ENCODE data around the gene SUMF1.

The SUMF1 gene

GRCh38 chr3:4410606-4411005, 56.5 kb downstream of the SUMF1 start:
- no peaks in the 10 kb centered on the region for H3K9me3 ChIP-seq (ENCODE audit: insufficient read depth, low read depth, low read length)
- H3K4me3 ChIP-seq (ENCODE audit: low read length), result no peak overlapping the region
- no peaks in the 10 kb centered on the region for H3K4me1 ChIP-seq (ENCODE audit: insufficient read depth, low read length)
- no peak overlapping the region for H3K27ac ChIP-seq (ENCODE audit: low read depth, low read length)
- H3K36me3 ChIP-seq (ENCODE audit: insufficient read depth, low read length), result peaks cover 16% of the 10 kb centered on the region
- no peaks in the 10 kb centered on the region for H3K27me3 ChIP-seq (ENCODE audit: insufficient read depth, low read length)
- WGBS, result 97% methylated on average over 4 of the region's 4 CpGs
- H3K9ac ChIP-seq (ENCODE audit: low read depth, low read length), result no peak overlapping the region

GRCh38 chr3:4409971-4410573, 57.0 kb downstream of the SUMF1 start:
- Histone ChIP-seq H3K4me1 (ENCODE audit: insufficient read depth, low read length) (no peaks in the 10 kb centered on the region), H3K27me3 (ENCODE audit: insufficient read depth, low read length) (no peaks in the 10 kb centered on the region), H3K9me3 (ENCODE audit: insufficient read depth, low read depth, low read length) (no peaks in the 10 kb centered on the region), H3K27ac (ENCODE audit: low read depth, low read length) (no peak overlapping the region), H3K9ac (ENCODE audit: low read depth, low read length) (no peak overlapping the region), H3K36me3 (ENCODE audit: insufficient read depth, low read length) (peaks cover 16% of the 10 kb centered on the region), H3K4me3 (ENCODE audit: low read length) (no peak overlapping the region)
- 92% methylated on average over 1 of the region's 1 CpG for WGBS

GRCh38 chr3:4409415-4409814, 57.7 kb downstream of the SUMF1 start:
- no peak overlapping the region for H3K9ac ChIP-seq (ENCODE audit: low read depth, low read length)
- 97% methylated on average over 4 of the region's 4 CpGs for WGBS

GRCh38 chr3:4408958-4409357, 58.1 kb downstream of the SUMF1 start:
- no peak overlapping the region for H3K4me3 ChIP-seq (ENCODE audit: low read length)
- no peaks in the 10 kb centered on the region for H3K9me3 ChIP-seq (ENCODE audit: insufficient read depth, low read depth, low read length)
- H3K36me3 ChIP-seq (ENCODE audit: insufficient read depth, low read length), result peaks cover 16% of the 10 kb centered on the region

More at GRCh38 chr3:4409415-4409814, 57.7 kb downstream of the SUMF1 start:
- no peaks in the 10 kb centered on the region for H3K9me3 ChIP-seq (ENCODE audit: insufficient read depth, low read depth, low read length)
- H3K36me3 ChIP-seq (ENCODE audit: insufficient read depth, low read length), result peaks cover 16% of the 10 kb centered on the region
- no peaks in the 10 kb centered on the region for H3K27me3 ChIP-seq (ENCODE audit: insufficient read depth, low read length)
- no peaks in the 10 kb centered on the region for H3K4me1 ChIP-seq (ENCODE audit: insufficient read depth, low read length)
- H3K27ac ChIP-seq (ENCODE audit: low read depth, low read length), result no peak overlapping the region
- no peak overlapping the region for H3K4me3 ChIP-seq (ENCODE audit: low read length)

GRCh38 chr3:4407941-4408340, 59.1 kb downstream of the SUMF1 start:
- Histone ChIP-seq H3K4me1 (ENCODE audit: insufficient read depth, low read length) (no peaks in the 10 kb centered on the region), H3K9ac (ENCODE audit: low read depth, low read length) (no peak overlapping the region), H3K27ac (ENCODE audit: low read depth, low read length) (no peak overlapping the region), H3K4me3 (ENCODE audit: low read length) (no peak overlapping the region), H3K9me3 (ENCODE audit: insufficient read depth, low read depth, low read length) (no peaks in the 10 kb centered on the region), H3K27me3 (ENCODE audit: insufficient read depth, low read length) (no peaks in the 10 kb centered on the region), H3K36me3 (ENCODE audit: insufficient read depth, low read length) (peaks cover 13% of the 10 kb centered on the region; the same call in 1 of the 2 replicates)
- 100% methylated on average over 1 of the region's 2 CpGs for WGBS

More at GRCh38 chr3:4408958-4409357, 58.1 kb downstream of the SUMF1 start:
- Histone ChIP-seq H3K27ac (ENCODE audit: low read depth, low read length) (no peak overlapping the region), H3K9ac (ENCODE audit: low read depth, low read length) (no peak overlapping the region), H3K4me1 (ENCODE audit: insufficient read depth, low read length) (no peaks in the 10 kb centered on the region), H3K27me3 (ENCODE audit: insufficient read depth, low read length) (no peaks in the 10 kb centered on the region)

GRCh38 chr3:4406746-4407568, 60.1 kb downstream of the SUMF1 start:
- Histone ChIP-seq H3K27ac (ENCODE audit: low read depth, low read length) (no peak overlapping the region), H3K9ac (ENCODE audit: low read depth, low read length) (no peak overlapping the region), H3K36me3 (ENCODE audit: insufficient read depth, low read length) (peaks cover 13% of the 10 kb centered on the region; the same call in 1 of the 2 replicates), H3K4me3 (ENCODE audit: low read length) (no peak overlapping the region), H3K9me3 (ENCODE audit: insufficient read depth, low read depth, low read length) (no peaks in the 10 kb centered on the region), H3K4me1 (ENCODE audit: insufficient read depth, low read length) (no peaks in the 10 kb centered on the region), H3K27me3 (ENCODE audit: insufficient read depth, low read length) (no peaks in the 10 kb centered on the region)
- WGBS, result 95% methylated on average over 4 of the region's 4 CpGs

GRCh38 chr3:4404881-4405280, 62.2 kb downstream of the SUMF1 start:
- Histone ChIP-seq H3K27me3 (ENCODE audit: insufficient read depth, low read length) (no peaks in the 10 kb centered on the region), H3K36me3 (ENCODE audit: insufficient read depth, low read length) (peaks cover 4% of the 10 kb centered on the region; the same call in 1 of the 2 replicates), H3K4me3 (ENCODE audit: low read length) (no peak overlapping the region), H3K27ac (ENCODE audit: low read depth, low read length) (no peak overlapping the region), H3K4me1 (ENCODE audit: insufficient read depth, low read length) (no peaks in the 10 kb centered on the region), H3K9me3 (ENCODE audit: insufficient read depth, low read depth, low read length) (no peaks in the 10 kb centered on the region), H3K9ac (ENCODE audit: low read depth, low read length) (no peak overlapping the region)
- 98% methylated on average over 2 of the region's 2 CpGs for WGBS

- 92% methylated on average over 4 of the region's 4 CpGs for WGBS
- H3K9ac ChIP-seq (ENCODE audit: low read depth, low read length), result no peak overlapping the region
- no peak overlapping the region for H3K4me3 ChIP-seq (ENCODE audit: low read length)
- H3K27ac ChIP-seq (ENCODE audit: low read depth, low read length), result no peak overlapping the region
- no peaks in the 10 kb centered on the region for H3K9me3 ChIP-seq (ENCODE audit: insufficient read depth, low read depth, low read length)
- H3K27me3 ChIP-seq (ENCODE audit: insufficient read depth, low read length), result no peaks in the 10 kb centered on the region
- no peaks in the 10 kb centered on the region for H3K36me3 ChIP-seq (ENCODE audit: insufficient read depth, low read length)
- peaks cover 4% of the 10 kb centered on the region; the same call in 1 of the 2 replicates for H3K4me1 ChIP-seq (ENCODE audit: insufficient read depth, low read length)
Observed at GRCh38 chr3:4401441-4401840, 65.6 kb downstream of the SUMF1 start.

GRCh38 chr3:4399476-4399875, 67.6 kb downstream of the SUMF1 start:
- no peaks in the 10 kb centered on the region for H3K36me3 ChIP-seq (ENCODE audit: insufficient read depth, low read length)
- H3K4me3 ChIP-seq (ENCODE audit: low read length), result no peak overlapping the region
- no peaks in the 10 kb centered on the region for H3K9me3 ChIP-seq (ENCODE audit: insufficient read depth, low read depth, low read length)
- H3K27ac ChIP-seq (ENCODE audit: low read depth, low read length), result no peak overlapping the region
- H3K9ac ChIP-seq (ENCODE audit: low read depth, low read length), result no peak overlapping the region
- WGBS, result 97% methylated on average over 7 of the region's 7 CpGs
- no peaks in the 10 kb centered on the region for H3K27me3 ChIP-seq (ENCODE audit: insufficient read depth, low read length)
- H3K4me1 ChIP-seq (ENCODE audit: insufficient read depth, low read length), result peaks cover 4% of the 10 kb centered on the region; the same call in 1 of the 2 replicates

- Histone ChIP-seq H3K4me1 (ENCODE audit: insufficient read depth, low read length) (peaks cover 4% of the 10 kb centered on the region; the same call in 1 of the 2 replicates), H3K4me3 (ENCODE audit: low read length) (no peak overlapping the region), H3K9me3 (ENCODE audit: insufficient read depth, low read depth, low read length) (no peaks in the 10 kb centered on the region), H3K27me3 (ENCODE audit: insufficient read depth, low read length) (no peaks in the 10 kb centered on the region), H3K9ac (ENCODE audit: low read depth, low read length) (no peak overlapping the region), H3K27ac (ENCODE audit: low read depth, low read length) (no peak overlapping the region), H3K36me3 (ENCODE audit: insufficient read depth, low read length) (no peaks in the 10 kb centered on the region)
- WGBS, result 87% methylated on average over 7 of the region's 7 CpGs
Observed at GRCh38 chr3:4398941-4399245, 68.2 kb downstream of the SUMF1 start.

- no peak overlapping the region for H3K4me3 ChIP-seq (ENCODE audit: low read length)
- H3K27me3 ChIP-seq (ENCODE audit: insufficient read depth, low read length), result no peaks in the 10 kb centered on the region
- no peak overlapping the region for H3K9ac ChIP-seq (ENCODE audit: low read depth, low read length)
- H3K9me3 ChIP-seq (ENCODE audit: insufficient read depth, low read depth, low read length), result no peaks in the 10 kb centered on the region
- no peaks in the 10 kb centered on the region for H3K36me3 ChIP-seq (ENCODE audit: insufficient read depth, low read length)
- H3K27ac ChIP-seq (ENCODE audit: low read depth, low read length), result no peak overlapping the region
- peaks cover 4% of the 10 kb centered on the region; the same call in 1 of the 2 replicates for H3K4me1 ChIP-seq (ENCODE audit: insufficient read depth, low read length)
- 97% methylated on average over 3 of the region's 4 CpGs for WGBS
Observed at GRCh38 chr3:4398120-4398940, 68.7 kb downstream of the SUMF1 start.

All from HUES64 (cell line).